Mesendoderm (in vitro differentiated cells): ENCODE results near the gene GNB1L.
A peak's percentile ranks its signal among the peaks of the same experiment; 100 is the strongest.

Experiments used
- DNase-seq: peaks from one replicate; pipeline ENCODE4 v3.0.0; 2013
- H2AK5ac ChIP-seq: 2 replicates; pipeline ENCODE4 v1.6.1; 2013; ENCODE audit warnings: low read length, inconsistent platforms
- H2BK120ac ChIP-seq: 2 replicates; pipeline ENCODE4 v1.6.1; 2013; ENCODE audit warnings: low read depth, mild to moderate bottlenecking, low read length, moderate library complexity, mixed read lengths
- H2BK15ac ChIP-seq: replicated peaks from 2 replicates; pipeline ENCODE4 v1.6.1; 2013; ENCODE audit warnings: low read depth, mild to moderate bottlenecking, moderate library complexity
- H2BK5ac ChIP-seq: 2 replicates; pipeline ENCODE4 v1.6.1; 2013; ENCODE audit warnings: low read length, inconsistent platforms
- H3K18ac ChIP-seq: 2 replicates; pipeline ENCODE4 v1.6.1; 2013; ENCODE audit warnings: mild to moderate bottlenecking, low read length, mixed read lengths
- H3K23ac ChIP-seq: one replicate; pipeline ENCODE4 v1.6.1; 2013; ENCODE audit warnings: low read length
- H3K27ac ChIP-seq: 2 replicates; pipeline ENCODE4 v1.5.1; 2013; ENCODE audit warnings: low read depth, mild to moderate bottlenecking, inconsistent platforms, low read length, moderate library complexity
- H3K27me3 ChIP-seq: 2 replicates; pipeline ENCODE4 v1.6.1; 2013; ENCODE audit warnings: low read length, control low read depth, mild to moderate bottlenecking, inconsistent platforms; ENCODE audit not compliant: insufficient read depth, poor library complexity
- H3K36me3 ChIP-seq: 2 replicates; pipeline ENCODE4 v1.6.1; 2013; ENCODE audit warnings: low read length, inconsistent platforms; ENCODE audit not compliant: control insufficient read depth, insufficient read depth
- H3K4ac ChIP-seq: one replicate; pipeline ENCODE4 v1.6.1; 2013; ENCODE audit warnings: low read depth, mild to moderate bottlenecking, low read length, moderate library complexity
- H3K4me1 ChIP-seq: 2 replicates; pipeline ENCODE4 v1.6.1; 2013; ENCODE audit warnings: low read depth, low read length, inconsistent platforms; ENCODE audit not compliant: control insufficient read depth
- H3K4me2 ChIP-seq: 2 replicates; pipeline ENCODE4 v1.6.1; 2013; ENCODE audit warnings: low read length
- H3K4me3 ChIP-seq: 2 replicates; pipeline ENCODE4 v1.5.1; 2013; ENCODE audit warnings: mild to moderate bottlenecking, low read length
- H3K56ac ChIP-seq: one replicate; pipeline ENCODE4 v1.6.1; 2013; ENCODE audit warnings: low read length
- H3K79me1 ChIP-seq: 2 replicates; pipeline ENCODE4 v1.6.1; 2013; ENCODE audit warnings: low read length, inconsistent platforms
- H3K79me2 ChIP-seq: 2 replicates; pipeline ENCODE4 v1.6.1; 2013; ENCODE audit warnings: mild to moderate bottlenecking, low read length; ENCODE audit not compliant: control insufficient read depth, insufficient read depth
- H3K9ac ChIP-seq: 2 replicates; pipeline ENCODE4 v1.6.1; 2013; ENCODE audit warnings: low read length, inconsistent platforms
- H4K5ac ChIP-seq: one replicate; pipeline ENCODE4 v1.6.1; 2013; ENCODE audit warnings: low read length
- H4K8ac ChIP-seq: one replicate; pipeline ENCODE4 v1.6.1; 2013; ENCODE audit warnings: low read depth, mild to moderate bottlenecking, control low read depth, low read length, moderate library complexity
- WGBS: extraction: QIAGEN DNeasy Blood & Tissue Kit; methylation state at CpG from one replicate; pipeline ENCODE4 v1.1.7; 2013; ENCODE audit warnings: low lambda C conversion rate, missing lambda C conversion rate; ENCODE audit not compliant: insufficient coverage; ENCODE audit errors: extremely low coverage; 5-methylcytosine and 5-hydroxymethylcytosine counted together

GNB1L gene

DNA sequence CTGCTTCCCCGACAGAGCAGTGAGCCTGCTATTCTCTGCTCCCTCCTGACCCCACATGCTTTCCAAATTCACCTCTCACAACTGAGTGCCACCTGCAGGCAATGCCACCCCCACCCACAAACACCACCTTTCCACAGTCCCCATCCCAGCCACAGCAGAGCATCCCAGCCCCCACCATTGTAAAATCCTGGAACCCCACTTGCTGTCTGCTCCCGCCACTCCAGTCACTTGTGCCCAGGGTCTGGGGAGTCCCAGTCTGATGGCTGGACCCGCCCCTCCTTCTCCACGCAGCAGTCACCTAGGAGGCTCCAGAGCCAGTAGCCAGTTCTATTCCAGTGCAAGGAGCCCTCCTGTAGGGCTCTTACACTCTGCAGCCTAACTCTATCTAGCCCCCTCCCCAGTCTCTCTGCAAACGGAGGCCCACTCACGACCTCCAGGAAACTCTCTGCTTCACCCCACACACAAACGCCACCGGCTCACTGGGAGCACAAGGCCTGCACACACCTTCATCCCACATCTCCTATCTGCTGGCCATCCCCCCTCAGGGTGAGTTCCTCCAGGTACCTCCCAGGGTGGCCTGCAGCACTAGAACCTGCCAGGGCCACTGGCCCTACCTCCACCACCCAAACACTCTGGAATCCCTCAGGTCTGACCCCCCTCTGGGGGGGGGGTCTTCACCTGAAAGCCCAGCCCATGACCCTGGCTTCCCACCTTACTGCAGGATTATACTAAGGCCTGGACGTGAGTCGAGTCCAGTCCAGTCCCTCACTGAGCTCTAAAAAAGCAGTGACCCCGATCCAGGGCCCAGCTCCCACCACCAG is 1.4 kb downstream of the GNB1L start:
- Histone ChIP-seq H3K27ac (no peak overlapping the region), H3K27me3 (no peaks in the 10 kb centered on the region), H4K5ac (no peak overlapping the region), H3K4me2 (peak overlapping the region; percentile 89), H3K23ac (peak overlapping the region; percentile 30), H2BK5ac (no peak overlapping the region), H2BK120ac (no peak overlapping the region), H3K79me2 (peaks cover 33% of the 10 kb centered on the region), H3K79me1 (peaks cover 30% of the 10 kb centered on the region), H3K4me3 (peak overlapping the region; percentile 92), H3K4ac (no peak overlapping the region), H2BK15ac (no peak overlapping the region), H3K56ac (peak overlapping the region; percentile 97), H3K18ac (no peak overlapping the region), H4K8ac (no peak overlapping the region), H3K9ac (peak overlapping the region; percentile 98), H3K36me3 (peaks cover 6% of the 10 kb centered on the region), H2AK5ac (no peak overlapping the region), H3K4me1 (peaks cover 14% of the 10 kb centered on the region)
- WGBS, result no CpG with 5 or more reads among the region's 11 CpGs
- DNase-seq, result no peak

- Histone ChIP-seq H3K4me2 (no peak overlapping the region), H2AK5ac (no peak overlapping the region), H3K36me3 (peaks cover 6% of the 10 kb centered on the region), H3K56ac (no peak overlapping the region), H3K9ac (peak overlapping the region; percentile 98), H3K79me2 (peaks cover 33% of the 10 kb centered on the region), H3K4me1 (peaks cover 14% of the 10 kb centered on the region), H3K79me1 (peaks cover 32% of the 10 kb centered on the region), H2BK15ac (no peak overlapping the region), H3K27ac (no peak overlapping the region), H2BK5ac (no peak overlapping the region), H3K18ac (no peak overlapping the region), H4K5ac (no peak overlapping the region), H3K27me3 (no peaks in the 10 kb centered on the region), H3K4ac (no peak overlapping the region), H4K8ac (no peak overlapping the region), H2BK120ac (no peak overlapping the region), H3K23ac (no peak overlapping the region), H3K4me3 (no peak overlapping the region)
- WGBS, result no CpG with 5 or more reads among the region's 12 CpGs
- no peak for DNase-seq
Observed at GRCh38 chr22:19852177-19852781, 2.4 kb downstream of the GNB1L start.

GRCh38 chr22:19851291-19852176 is 3.1 kb downstream of the GNB1L start:
- DNase-seq, result no peak
- H3K4me2 ChIP-seq, result no peak overlapping the region
- H3K4me1 ChIP-seq, result peaks cover 14% of the 10 kb centered on the region
- no peak overlapping the region for H3K56ac ChIP-seq
- H3K4me3 ChIP-seq, result no peak overlapping the region
- H2BK15ac ChIP-seq, result no peak overlapping the region
- no peak overlapping the region for H4K5ac ChIP-seq
- H3K36me3 ChIP-seq, result peaks cover 6% of the 10 kb centered on the region
- peaks cover 36% of the 10 kb centered on the region for H3K79me1 ChIP-seq
- no CpG with 5 or more reads among the region's 21 CpGs for WGBS
- H3K27ac ChIP-seq, result no peak overlapping the region
- no peak overlapping the region for H4K8ac ChIP-seq
- no peak overlapping the region for H2BK120ac ChIP-seq
- H3K4ac ChIP-seq, result no peak overlapping the region
- H3K27me3 ChIP-seq, result no peaks in the 10 kb centered on the region
- H2BK5ac ChIP-seq, result no peak overlapping the region
- no peak overlapping the region for H3K9ac ChIP-seq
- no peak overlapping the region for H2AK5ac ChIP-seq
- no peak overlapping the region for H3K23ac ChIP-seq
- H3K79me2 ChIP-seq, result peaks cover 33% of the 10 kb centered on the region
- no peak overlapping the region for H3K18ac ChIP-seq

DNA sequence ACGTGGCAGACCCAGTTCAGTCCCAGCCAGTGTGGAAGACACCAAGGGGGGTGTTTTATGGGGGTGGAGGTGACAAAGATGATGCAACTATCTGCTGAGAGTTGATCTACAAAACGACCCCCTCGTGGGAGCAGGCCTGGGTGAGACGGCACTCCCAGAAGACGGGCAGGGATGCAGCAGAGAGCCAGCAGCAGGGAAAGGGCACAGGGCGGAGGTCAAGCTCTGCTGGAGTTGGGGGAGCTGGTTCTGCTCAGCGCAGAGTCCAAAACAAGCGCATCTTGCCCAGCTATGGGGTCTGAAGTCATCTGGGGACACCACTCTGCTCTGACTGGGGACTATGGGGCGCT is 3.9 kb downstream of the GNB1L start:
- Histone ChIP-seq H3K79me2 (peaks cover 33% of the 10 kb centered on the region), H3K4me2 (no peak overlapping the region), H3K27me3 (no peaks in the 10 kb centered on the region), H2BK120ac (no peak overlapping the region), H3K56ac (peak overlapping the region; percentile 59), H4K5ac (no peak overlapping the region), H3K4me1 (peaks cover 14% of the 10 kb centered on the region), H3K79me1 (peaks cover 36% of the 10 kb centered on the region), H4K8ac (no peak overlapping the region), H3K9ac (peak overlapping the region; percentile 0), H3K18ac (no peak overlapping the region), H3K23ac (no peak overlapping the region), H3K27ac (no peak overlapping the region), H2AK5ac (no peak overlapping the region), H3K4me3 (no peak overlapping the region), H3K4ac (no peak overlapping the region), H2BK5ac (no peak overlapping the region), H2BK15ac (no peak overlapping the region), H3K36me3 (peaks cover 6% of the 10 kb centered on the region)
- no CpG with 5 or more reads among the region's 9 CpGs for WGBS
- no peak for DNase-seq

GRCh38 chr22:19849835-19850762 is 4.6 kb downstream of the GNB1L start:
- peaks cover 6% of the 10 kb centered on the region for H3K36me3 ChIP-seq
- no peak overlapping the region for H2BK15ac ChIP-seq
- peak overlapping the region; percentile 0 for H3K9ac ChIP-seq
- H2BK5ac ChIP-seq, result no peak overlapping the region
- DNase-seq, result peak; percentile 82
- no peak overlapping the region for H4K8ac ChIP-seq
- H3K4ac ChIP-seq, result no peak overlapping the region
- no peak overlapping the region for H3K4me2 ChIP-seq
- H3K27ac ChIP-seq, result peak overlapping the region; percentile 10
- H3K56ac ChIP-seq, result peak overlapping the region; percentile 59
- no peak overlapping the region for H2AK5ac ChIP-seq
- no peak overlapping the region for H4K5ac ChIP-seq
- H3K4me1 ChIP-seq, result peaks cover 12% of the 10 kb centered on the region
- no peak overlapping the region for H3K18ac ChIP-seq
- H3K79me2 ChIP-seq, result peaks cover 31% of the 10 kb centered on the region
- peaks cover 33% of the 10 kb centered on the region for H3K79me1 ChIP-seq
- H3K27me3 ChIP-seq, result no peaks in the 10 kb centered on the region
- H3K23ac ChIP-seq, result no peak overlapping the region
- no peak overlapping the region for H2BK120ac ChIP-seq
- WGBS, result no CpG with 5 or more reads among the region's 9 CpGs
- no peak overlapping the region for H3K4me3 ChIP-seq
